Thyroid gland (tissue), 4 donors: Measurements from ENCODE around the gene TPRG1.

ENCODE experiments used
- CTCF ChIP-seq, 6 experiments: fragments of 200-600 bp in 3 of 6; fragments of 450-650 bp in 3 of 6; sonication (generic) in 3 of 6; IDR thresholded peaks; one replicate each; pipeline ENCODE4 v1.5.1; 2016 to 2019; ENCODE audit warnings: antibody characterized with exemption in 6 of 6, mild to moderate bottlenecking in 2 of 6, inconsistent platforms in 1 of 6, moderate library complexity in 1 of 6
- POLR2A ChIP-seq, 2 donors: fragments of 450-650 bp; IDR thresholded peaks; one replicate each; pipeline ENCODE4 v1.6.1; 2017; ENCODE audit warnings: antibody characterized with exemption in 2 of 2, mild to moderate bottlenecking in 2 of 2, moderate library complexity in 1 of 2

GRCh38 chr3:189298469-189299375 lies 127.0 kb downstream of the TPRG1 start:
- TF ChIP-seq CTCF (IDR thresholded peaks at IDR 0.05): no peak
- no peak for TF ChIP-seq POLR2A (IDR thresholded peaks at IDR 0.05)
